Subcutaneous abdominal adipose tissue (tissue), 5 donors: ENCODE results near the gene RITA1.

Experiments used
- H3K27ac ChIP-seq: one replicate; pipeline ENCODE4 v1.7.0; 2013; ENCODE audit warnings: low read depth, mild to moderate bottlenecking, inconsistent platforms, low read length, moderate library complexity
- H3K27me3 ChIP-seq, 5 donors: one replicate each; pipeline ENCODE4 v1.7.0; 2013; ENCODE audit warnings: low read length in 5 of 5, inconsistent platforms in 1 of 5; ENCODE audit not compliant: control insufficient read depth in 5 of 5, insufficient read depth in 4 of 5
- H3K36me3 ChIP-seq, 5 donors: one replicate each; pipeline ENCODE4 v1.7.0; 2013; ENCODE audit warnings: low read length in 5 of 5; ENCODE audit not compliant: control insufficient read depth in 5 of 5, insufficient read depth in 5 of 5
- H3K4me1 ChIP-seq, 5 donors: one replicate each; pipeline ENCODE4 v1.7.0; 2013; ENCODE audit warnings: low read length in 5 of 5, mild to moderate bottlenecking in 3 of 5, moderate library complexity in 1 of 5; ENCODE audit not compliant: control insufficient read depth in 5 of 5, insufficient read depth in 5 of 5
- H3K4me3 ChIP-seq, 5 donors: one replicate each; pipeline ENCODE4 v1.7.0; 2013; ENCODE audit warnings: low read length in 5 of 5, low read depth in 1 of 5
- H3K9ac ChIP-seq, 5 donors: one replicate each; pipeline ENCODE4 v1.7.0; 2013; ENCODE audit warnings: low read length in 5 of 5, mild to moderate bottlenecking in 4 of 5, moderate library complexity in 3 of 5
- H3K9me3 ChIP-seq, 5 donors: one replicate each; pipeline ENCODE4 v1.7.0; 2013; ENCODE audit warnings: low read length in 5 of 5; ENCODE audit not compliant: control insufficient read depth in 5 of 5
- donor health status: healthy.
- donor health status: healthy.
- donor health status: healthy.
- donor health status: healthy.
- donor health status: healthy.

The RITA1 gene

GRCh38 chr12:113226696-113227568, 41.4 kb downstream of the RITA1 start:
- H3K27me3 ChIP-seq = no peaks in the 10 kb centered on the region
- peak overlapping the region in 2 of 5 donors; percentile 49 to 51 for H3K9ac ChIP-seq
- no peaks in the 10 kb centered on the region for H3K9me3 ChIP-seq
- H3K27ac ChIP-seq = peak overlapping the region; percentile 72
- H3K4me3 ChIP-seq = no peak overlapping the region
- peaks cover 0 to 43% (median 33%) of the 10 kb centered on the region in 5 donors for H3K36me3 ChIP-seq
- peaks cover 3 to 77% (median 69%) of the 10 kb centered on the region in 5 donors for H3K4me1 ChIP-seq

- Histone ChIP-seq H3K9me3 (no peaks in the 10 kb centered on the region), H3K4me3 (no peak overlapping the region), H3K27me3 (no peaks in the 10 kb centered on the region), H3K36me3 (peaks cover 0 to 52% (median 42%) of the 10 kb centered on the region in 5 donors), H3K4me1 (peaks cover 3 to 77% (median 69%) of the 10 kb centered on the region in 5 donors), H3K9ac (peak overlapping the region in 3 of 5 donors; percentile 2 to 51 (median 49)), H3K27ac (peak overlapping the region; percentile 72)
Measured at GRCh38 chr12:113227686-113228391, 42.3 kb downstream of the RITA1 start.

- Histone ChIP-seq H3K4me3 (no peak overlapping the region), H3K9me3 (no peaks in the 10 kb centered on the region), H3K4me1 (peaks cover 3 to 77% (median 69%) of the 10 kb centered on the region in 5 donors), H3K27me3 (no peaks in the 10 kb centered on the region), H3K9ac (peak overlapping the region in 2 of 5 donors; percentile 17 to 44), H3K27ac (peak overlapping the region; percentile 72), H3K36me3 (peaks cover 0 to 59% (median 49%) of the 10 kb centered on the region in 5 donors)
Measured at GRCh38 chr12:113228394-113229028, 43.0 kb downstream of the RITA1 start.

- Histone ChIP-seq H3K9me3 (no peaks in the 10 kb centered on the region), H3K27me3 (no peaks in the 10 kb centered on the region), H3K36me3 (peaks cover 0 to 72% (median 52%) of the 10 kb centered on the region in 5 donors), H3K9ac (no peak overlapping the region), H3K27ac (peak overlapping the region; percentile 23), H3K4me1 (peaks cover 3 to 78% (median 63%) of the 10 kb centered on the region in 5 donors), H3K4me3 (no peak overlapping the region)
Measured at GRCh38 chr12:113230315-113231234, 45.1 kb downstream of the RITA1 start.

GRCh38 chr12:113231235-113232088, 45.9 kb downstream of the RITA1 start:
- no peak overlapping the region for H3K4me3 ChIP-seq
- H3K4me1 ChIP-seq = peaks cover 3 to 87% (median 71%) of the 10 kb centered on the region in 5 donors
- H3K36me3 ChIP-seq = peaks cover 0 to 80% (median 52%) of the 10 kb centered on the region in 5 donors
- peak overlapping the region; percentile 8 for H3K27ac ChIP-seq
- no peaks in the 10 kb centered on the region for H3K27me3 ChIP-seq
- H3K9ac ChIP-seq = no peak overlapping the region
- no peaks in the 10 kb centered on the region for H3K9me3 ChIP-seq

GRCh38 chr12:113232089-113232839, 46.7 kb downstream of the RITA1 start:
- Histone ChIP-seq H3K36me3 (peaks cover 0 to 74% (median 45%) of the 10 kb centered on the region in 5 donors), H3K27me3 (no peaks in the 10 kb centered on the region), H3K4me1 (peaks cover 4 to 88% (median 71%) of the 10 kb centered on the region in 5 donors), H3K4me3 (peak overlapping the region in 1 of 5 donors; percentile 2), H3K9ac (no peak overlapping the region), H3K27ac (peak overlapping the region; percentile 8), H3K9me3 (no peaks in the 10 kb centered on the region)

GRCh38 chr12:113232840-113233585, 47.5 kb downstream of the RITA1 start:
- Histone ChIP-seq H3K36me3 (peaks cover 0 to 66% (median 39%) of the 10 kb centered on the region in 5 donors), H3K4me3 (peak overlapping the region in 3 of 5 donors; percentile 1 to 30 (median 2)), H3K9ac (no peak overlapping the region), H3K4me1 (peaks cover 4 to 88% (median 71%) of the 10 kb centered on the region in 5 donors), H3K27me3 (no peaks in the 10 kb centered on the region), H3K9me3 (no peaks in the 10 kb centered on the region), H3K27ac (peak overlapping the region; percentile 30)

- Histone ChIP-seq H3K9ac (no peak overlapping the region), H3K36me3 (peaks cover 0 to 63% (median 37%) of the 10 kb centered on the region in 5 donors), H3K4me3 (no peak overlapping the region), H3K27ac (peak overlapping the region; percentile 30), H3K27me3 (no peaks in the 10 kb centered on the region), H3K4me1 (peaks cover 4 to 87% (median 69%) of the 10 kb centered on the region in 5 donors), H3K9me3 (no peaks in the 10 kb centered on the region)
Measured at GRCh38 chr12:113233967-113234366, 48.4 kb downstream of the RITA1 start.
